Thyroid gland (tissue), 4 donors: Measurements from ENCODE around the gene PANK2. TPM values are rescaled to one million over a fixed set of nuclear protein-coding genes. Genes with fewer than 3 reads are reported as not detected.
"Not testable (repeated sequence)": the region's sequence is repeated elsewhere in the genome, so short reads cannot be mapped to it uniquely, and the experiment has no call there.

Experiments
- DNase-seq, 2 donors: peaks; one replicate each; pipeline ENCODE4 v3.0.0-alpha.2; 2019
- H3K27ac ChIP-seq, 3 donors: fragments of 200-600 bp; sonication (generic); 1 replicate in 2 of 3; 2 replicates in 1 of 3; pipeline ENCODE4 v1.5.1; 2016 to 2019; ENCODE audit warnings: mild to moderate bottlenecking in 1 of 3, moderate library complexity in 1 of 3
- H3K27me3 ChIP-seq: fragments of 200-600 bp; sonication (generic); one replicate; pipeline ENCODE4 v1.5.1; 2019
- H3K36me3 ChIP-seq, 2 donors: fragments of 200-600 bp; sonication (generic); one replicate each; pipeline ENCODE4 v1.5.1; 2016 to 2019
- H3K4me1 ChIP-seq, 2 donors: fragments of 200-600 bp; sonication (generic); one replicate each; pipeline ENCODE4 v1.5.1; 2017 to 2019
- H3K4me3 ChIP-seq, 3 donors: fragments of 200-600 bp; sonication (generic); replicated peaks in 1 of 3; 1 replicate in 2 of 3; 2 replicates in 1 of 3; pipeline ENCODE4 v1.5.1; 2016; ENCODE audit warnings: mild to moderate bottlenecking in 1 of 3
- H3K9me3 ChIP-seq: fragments of 200-600 bp; sonication (generic); one replicate; pipeline ENCODE4 v1.5.1; 2017
- CTCF ChIP-seq, 6 experiments: fragments of 200-600 bp in 3 of 6; fragments of 450-650 bp in 3 of 6; sonication (generic) in 3 of 6; IDR thresholded peaks; one replicate each; pipeline ENCODE4 v1.5.1; 2016 to 2019; ENCODE audit warnings: antibody characterized with exemption in 6 of 6, mild to moderate bottlenecking in 2 of 6, inconsistent platforms in 1 of 6, moderate library complexity in 1 of 6
- POLR2A ChIP-seq, 2 donors: fragments of 450-650 bp; IDR thresholded peaks; one replicate each; pipeline ENCODE4 v1.6.1; 2017; ENCODE audit warnings: antibody characterized with exemption in 2 of 2, mild to moderate bottlenecking in 2 of 2, moderate library complexity in 1 of 2
- WGBS, 2 donors: methylation state at CpG; one replicate each; pipeline ENCODE4 v1.1.5; 2017; 5-methylcytosine and 5-hydroxymethylcytosine counted together
- intact Hi-C: fragments of 100-400 bp; cut with DNase I; formaldehyde crosslinking; loops from one replicate; pipeline ENCODE4 v1.15.1; 2023
- total RNA-seq, 4 donors: library from RNA; depleted of rRNA; stranded (reverse); fragments of >200 nt; gene quantifications; one replicate each; pipeline ENCODE4 v1.2.3, GENCODE V29; 2016

PANK2 gene
- total RNA-seq, 4 donors from 2014 or later: 52.3 to 63.4 (median 61.4) TPM

GRCh38 chr20:3970016-3970415, 80.8 kb downstream of the PANK2 start:
- Histone ChIP-seq H3K4me3 (no peak overlapping the region), H3K27ac (no peak overlapping the region), H3K36me3 (no peaks in the 10 kb centered on the region), H3K27me3 (no peaks in the 10 kb centered on the region), H3K9me3 (no peaks in the 10 kb centered on the region), H3K4me1 (no peaks in the 10 kb centered on the region)
- no peak for TF ChIP-seq POLR2A (IDR thresholded peaks at IDR 0.05)
- TF ChIP-seq CTCF (IDR thresholded peaks at IDR 0.05): no peak
- intact Hi-C loops: no loop called here
- DNase-seq: no peak
- WGBS, 2 donors: 91 to 92% methylated on average over 5 of the region's 5 CpGs

DNA sequence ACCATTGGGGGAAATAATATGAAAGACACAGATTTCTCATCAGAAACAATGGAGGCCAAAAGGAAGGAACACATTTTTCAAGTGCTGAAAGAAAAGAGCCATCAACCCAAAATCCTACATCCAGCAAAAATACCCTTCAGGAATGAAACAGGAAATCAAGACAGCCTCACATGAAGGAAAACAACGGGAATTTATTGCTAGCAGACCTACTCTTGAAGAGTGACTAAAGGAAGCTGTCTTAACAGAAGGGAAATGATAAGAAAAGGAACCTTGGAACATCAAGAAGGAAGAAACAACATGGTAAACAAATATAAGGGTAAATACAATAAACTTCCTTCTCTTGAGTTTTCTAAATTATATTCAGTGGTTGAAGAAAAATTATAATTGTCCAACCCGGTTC, 82.0 kb downstream of the PANK2 start:
- no peak overlapping the region for H3K27ac ChIP-seq
- intact Hi-C loops: no loop called here
- H3K4me1 ChIP-seq: no peaks in the 10 kb centered on the region
- no peaks in the 10 kb centered on the region for H3K36me3 ChIP-seq
- H3K9me3 ChIP-seq: no peaks in the 10 kb centered on the region
- H3K27me3 ChIP-seq: no peaks in the 10 kb centered on the region
- H3K4me3 ChIP-seq: no peak overlapping the region
- TF ChIP-seq CTCF (IDR thresholded peaks at IDR 0.05) (no peak), POLR2A (IDR thresholded peaks at IDR 0.05) (no peak)
- no peak for DNase-seq
- WGBS, 2 donors: 78 to 79% methylated on average over 2 of the region's 2 CpGs

DNA sequence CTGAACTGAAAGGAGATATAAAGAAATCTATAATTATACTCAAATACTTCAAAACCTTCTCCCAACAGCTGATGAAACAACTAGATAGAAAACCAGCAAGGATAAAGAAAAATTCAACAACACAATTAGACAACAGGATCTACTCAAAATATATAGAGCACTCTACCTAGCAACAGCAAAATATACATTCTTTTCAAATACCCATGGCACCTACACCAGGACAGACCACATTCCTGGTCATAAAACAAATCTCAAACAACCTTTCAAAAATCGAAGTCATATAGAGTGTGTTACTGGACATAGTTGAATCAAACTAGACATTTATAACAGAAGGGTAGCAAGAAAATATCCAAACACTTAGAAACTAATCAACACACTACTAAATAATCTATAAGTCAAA, 83.0 kb downstream of the PANK2 start:
- no peak for DNase-seq
- Histone ChIP-seq H3K27me3 (no peaks in the 10 kb centered on the region), H3K36me3 (no peaks in the 10 kb centered on the region), H3K4me3 (no peak overlapping the region), H3K27ac (no peak overlapping the region), H3K9me3 (no peaks in the 10 kb centered on the region), H3K4me1 (no peaks in the 10 kb centered on the region)
- intact Hi-C loops: no loop called here
- WGBS, 2 donors: 95 to 98% methylated on average over 1 of the region's 1 CpG
- no peak for TF ChIP-seq CTCF (IDR thresholded peaks at IDR 0.05)
- no peak for TF ChIP-seq POLR2A (IDR thresholded peaks at IDR 0.05)

DNA sequence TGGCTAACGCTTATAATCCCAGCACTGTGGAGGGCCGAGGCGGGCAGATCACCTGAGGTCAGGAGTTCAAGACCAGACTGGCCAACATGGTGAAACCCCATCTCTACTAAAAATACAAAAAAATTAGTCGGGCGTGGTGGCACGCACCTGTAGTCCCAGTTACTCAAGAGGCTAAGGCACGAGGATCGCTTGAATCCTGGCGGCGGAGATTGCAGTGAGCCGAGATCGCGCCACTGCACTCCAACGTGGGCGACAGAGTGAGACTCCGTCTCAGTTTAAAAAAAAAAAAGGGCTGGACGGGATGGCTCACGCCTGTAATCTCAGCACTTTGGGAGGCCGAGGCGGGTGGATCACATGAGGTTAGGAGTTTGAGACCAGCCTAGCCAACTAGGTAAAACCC, 83.4 kb downstream of the PANK2 start:
- H3K27me3 ChIP-seq, H3K4me1 ChIP-seq, H3K27ac ChIP-seq, DNase-seq, intact Hi-C loops, H3K4me3 ChIP-seq, H3K9me3 ChIP-seq, H3K36me3 ChIP-seq: not testable (repeated sequence)
- 95 to 96% methylated on average over 20 of the region's 20 CpGs for WGBS, 2 donors

DNA sequence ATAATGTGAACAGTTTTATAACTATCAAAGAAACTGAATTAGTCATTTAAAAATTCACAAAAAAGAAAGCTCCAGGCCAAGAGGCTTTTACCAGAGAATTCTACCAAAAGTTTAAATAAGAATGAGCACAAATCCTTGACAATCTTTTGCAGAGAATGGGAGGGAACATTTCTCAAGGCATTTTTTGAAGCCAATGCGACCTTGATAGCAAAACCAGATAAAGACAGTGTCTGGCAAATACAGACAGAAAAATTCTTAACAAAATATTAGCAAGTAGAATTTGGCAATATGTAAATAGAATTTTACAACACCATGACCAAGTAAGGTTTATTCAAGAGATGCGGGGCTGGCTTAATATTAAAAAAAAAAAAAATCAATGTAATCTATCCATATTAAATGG, 84.5 kb downstream of the PANK2 start:
- TF ChIP-seq CTCF (IDR thresholded peaks at IDR 0.05) (no peak), POLR2A (IDR thresholded peaks at IDR 0.05) (no peak)
- H3K27me3 ChIP-seq: no peaks in the 10 kb centered on the region
- H3K36me3 ChIP-seq: no peaks in the 10 kb centered on the region
- H3K9me3 ChIP-seq: no peaks in the 10 kb centered on the region
- no peak for DNase-seq
- no peak overlapping the region for H3K4me3 ChIP-seq
- no peaks in the 10 kb centered on the region for H3K4me1 ChIP-seq
- no peak overlapping the region for H3K27ac ChIP-seq
- intact Hi-C loops: no loop called here
- 90% methylated on average over 2 of the region's 2 CpGs for WGBS, 2 donors

- Histone ChIP-seq H3K27ac (no peak overlapping the region), H3K9me3 (no peaks in the 10 kb centered on the region), H3K27me3 (no peaks in the 10 kb centered on the region), H3K36me3 (no peaks in the 10 kb centered on the region), H3K4me3 (no peak overlapping the region), H3K4me1 (no peaks in the 10 kb centered on the region)
- no peak for TF ChIP-seq CTCF (IDR thresholded peaks at IDR 0.05)
- TF ChIP-seq POLR2A (IDR thresholded peaks at IDR 0.05): no peak
- DNase-seq: no peak
- 79 to 82% methylated on average over 2 of the region's 2 CpGs for WGBS, 2 donors
- intact Hi-C loops: no loop called here
These were observed 87.3 kb downstream of the PANK2 start for GRCh38 chr20:3976511-3976910.
